ENCODE measurements around the gene IFTAP.
"Not testable (repeated sequence)": the region's sequence is repeated elsewhere in the genome, so short reads cannot be mapped to it uniquely, and the experiment has no call there.

IFTAP gene

GRCh38 chr11:36594316-36594989, at the start of gene IFTAP:
IFTAP (plus strand) TSS chr11:36594502; CDS start chr11:36610104, 15,602 bp downstream.
- DNase-seq (ENCODE audit: low read depth in 2 of 2) = no peak

GRCh38 chr11:36550385-36551115, 43.8 kb upstream of the IFTAP start:
- DNase-seq (ENCODE audit: low read depth in 2 of 2) = no peak

- DNase-seq (ENCODE audit: low read depth in 2 of 2) = not testable (repeated sequence)
Observed at GRCh38 chr11:36557390-36557789, 36.9 kb upstream of the IFTAP start.

GRCh38 chr11:36557991-36558390, 36.3 kb upstream of the IFTAP start:
- no peak for DNase-seq (ENCODE audit: low read depth in 2 of 2)

GRCh38 chr11:36558571-36559413, 35.5 kb upstream of the IFTAP start:
- no peak for DNase-seq (ENCODE audit: low read depth in 2 of 2)

GRCh38 chr11:36564376-36565030, 29.8 kb upstream of the IFTAP start:
- no peak for DNase-seq (ENCODE audit: low read depth in 2 of 2)

- DNase-seq (ENCODE audit: low read depth in 2 of 2) = no peak
Observed at GRCh38 chr11:36565031-36565610, 29.2 kb upstream of the IFTAP start.

- DNase-seq (ENCODE audit: low read depth in 2 of 2) = no peak
Observed at GRCh38 chr11:36566407-36567053, 27.8 kb upstream of the IFTAP start.

GRCh38 chr11:36567694-36568093, 26.6 kb upstream of the IFTAP start, which contains the start of gene RAG1:
RAG1 (plus strand) TSS chr11:36568007; CDS start chr11:36573305, 5,298 bp downstream.
- no peak for DNase-seq (ENCODE audit: low read depth in 2 of 2)

- no peak for DNase-seq (ENCODE audit: low read depth in 2 of 2)
Observed at GRCh38 chr11:36569095-36569494, 25.2 kb upstream of the IFTAP start.

GRCh38 chr11:36574486-36574885, 19.8 kb upstream of the IFTAP start:
- no peak for DNase-seq (ENCODE audit: low read depth in 2 of 2)

- no peak for DNase-seq (ENCODE audit: low read depth in 2 of 2)
Observed at GRCh38 chr11:36577373-36577772, 16.9 kb upstream of the IFTAP start.

- no peak for DNase-seq (ENCODE audit: low read depth in 2 of 2)
Observed at GRCh38 chr11:36577859-36578258, 16.4 kb upstream of the IFTAP start.

GRCh38 chr11:36578458-36578857, 15.8 kb upstream of the IFTAP start:
- no peak for DNase-seq (ENCODE audit: low read depth in 2 of 2)

- no peak for DNase-seq (ENCODE audit: low read depth in 2 of 2)
Observed at GRCh38 chr11:36581536-36581935, 12.8 kb upstream of the IFTAP start.

- DNase-seq (ENCODE audit: low read depth in 2 of 2) = no peak
Observed at GRCh38 chr11:36583667-36584066, 10.6 kb upstream of the IFTAP start.

- DNase-seq (ENCODE audit: low read depth in 2 of 2) = no peak
Observed at GRCh38 chr11:36586543-36586942, 7.8 kb upstream of the IFTAP start.

- no peak for DNase-seq (ENCODE audit: low read depth in 2 of 2)
Observed at GRCh38 chr11:36588099-36588498, 6.2 kb upstream of the IFTAP start.

GRCh38 chr11:36590513-36590912, 3.8 kb upstream of the IFTAP start:
- no peak for DNase-seq (ENCODE audit: low read depth in 2 of 2)

GRCh38 chr11:36591433-36591832, 2.9 kb upstream of the IFTAP start:
- no peak for DNase-seq (ENCODE audit: low read depth in 2 of 2)

- no peak for DNase-seq (ENCODE audit: low read depth in 2 of 2)
Observed at GRCh38 chr11:36596880-36597279, 2.6 kb downstream of the IFTAP start.

Data from stimulated activated CD8-positive, alpha-beta memory T cell treated with anti-CD3 and anti-CD28 coated beads, Interleukin-15, amount 100 ng/mL, for 48 hours (primary cell).